GM12874 (cell line): ENCODE data around the gene REL.

Source experiments
- TF ChIP-seq, protein P1 (sequence below): IDR thresholded peaks from 2 replicates; pipeline ENCODE4 v1.5.1; 2011; ENCODE audit warnings: low read depth, mild to moderate bottlenecking, control low read depth, low read length, moderate library complexity; ENCODE audit not compliant: insufficient read depth

Gene REL

DNA sequence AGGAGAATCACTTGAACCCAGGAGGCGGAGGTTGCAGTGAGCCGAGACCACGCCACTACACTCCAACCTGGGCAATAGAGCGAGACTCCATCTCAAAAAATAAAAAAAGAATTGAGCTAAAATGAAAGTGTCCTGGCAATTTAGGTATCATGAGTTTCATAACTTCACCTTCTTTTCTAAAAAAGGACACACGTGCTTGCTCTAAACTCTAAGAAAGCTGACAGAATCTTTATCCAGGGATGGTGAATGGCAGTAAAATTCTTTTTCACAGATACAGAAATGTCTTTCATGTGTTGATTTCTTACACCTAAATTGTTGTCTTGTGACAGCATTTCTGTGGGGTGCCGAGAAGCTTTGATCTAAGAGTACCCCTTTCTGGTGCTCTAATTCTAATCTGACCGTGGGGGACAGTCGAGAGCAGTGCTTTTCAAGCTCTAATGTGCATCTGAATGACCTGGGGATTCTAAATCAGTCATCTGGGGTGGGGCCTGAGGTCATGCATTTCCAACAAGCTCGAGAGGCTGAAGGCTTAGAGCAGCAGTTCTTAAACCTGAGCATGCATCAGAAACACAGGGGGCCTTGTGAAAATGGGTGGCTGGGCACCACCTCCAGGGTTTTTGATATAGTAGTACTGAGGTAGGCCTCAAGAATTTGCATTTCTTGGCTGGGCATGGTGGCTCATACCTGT lies 42.1 kb upstream of the REL start:
- TF ChIP-seq, protein P1, sequence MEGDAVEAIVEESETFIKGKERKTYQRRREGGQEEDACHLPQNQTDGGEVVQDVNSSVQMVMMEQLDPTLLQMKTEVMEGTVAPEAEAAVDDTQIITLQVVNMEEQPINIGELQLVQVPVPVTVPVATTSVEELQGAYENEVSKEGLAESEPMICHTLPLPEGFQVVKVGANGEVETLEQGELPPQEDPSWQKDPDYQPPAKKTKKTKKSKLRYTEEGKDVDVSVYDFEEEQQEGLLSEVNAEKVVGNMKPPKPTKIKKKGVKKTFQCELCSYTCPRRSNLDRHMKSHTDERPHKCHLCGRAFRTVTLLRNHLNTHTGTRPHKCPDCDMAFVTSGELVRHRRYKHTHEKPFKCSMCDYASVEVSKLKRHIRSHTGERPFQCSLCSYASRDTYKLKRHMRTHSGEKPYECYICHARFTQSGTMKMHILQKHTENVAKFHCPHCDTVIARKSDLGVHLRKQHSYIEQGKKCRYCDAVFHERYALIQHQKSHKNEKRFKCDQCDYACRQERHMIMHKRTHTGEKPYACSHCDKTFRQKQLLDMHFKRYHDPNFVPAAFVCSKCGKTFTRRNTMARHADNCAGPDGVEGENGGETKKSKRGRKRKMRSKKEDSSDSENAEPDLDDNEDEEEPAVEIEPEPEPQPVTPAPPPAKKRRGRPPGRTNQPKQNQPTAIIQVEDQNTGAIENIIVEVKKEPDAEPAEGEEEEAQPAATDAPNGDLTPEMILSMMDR: peak; percentile 44; the same call in 1 of the 2 replicates

DNA sequence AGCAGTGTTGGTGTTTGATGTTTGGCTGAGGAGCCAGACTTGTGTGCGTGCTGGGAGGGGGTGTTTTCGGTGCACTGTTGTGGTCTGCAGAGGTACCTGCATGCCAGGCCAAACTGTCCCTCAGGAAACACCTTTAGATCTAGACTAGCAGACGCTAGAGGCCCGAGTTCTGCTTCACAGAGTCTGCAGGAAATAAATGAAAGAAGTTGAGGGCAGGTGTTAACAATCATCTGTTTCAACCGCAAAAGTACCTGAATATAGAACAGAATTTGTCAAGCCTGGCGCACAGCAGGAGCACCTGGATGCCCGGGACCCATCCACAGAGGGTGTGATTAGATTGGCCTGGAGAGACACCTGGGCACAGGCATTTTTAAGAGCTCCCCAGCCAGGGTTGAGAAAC lies 40.5 kb upstream of the REL start:
- TF ChIP-seq, protein P1: no peak

DNA sequence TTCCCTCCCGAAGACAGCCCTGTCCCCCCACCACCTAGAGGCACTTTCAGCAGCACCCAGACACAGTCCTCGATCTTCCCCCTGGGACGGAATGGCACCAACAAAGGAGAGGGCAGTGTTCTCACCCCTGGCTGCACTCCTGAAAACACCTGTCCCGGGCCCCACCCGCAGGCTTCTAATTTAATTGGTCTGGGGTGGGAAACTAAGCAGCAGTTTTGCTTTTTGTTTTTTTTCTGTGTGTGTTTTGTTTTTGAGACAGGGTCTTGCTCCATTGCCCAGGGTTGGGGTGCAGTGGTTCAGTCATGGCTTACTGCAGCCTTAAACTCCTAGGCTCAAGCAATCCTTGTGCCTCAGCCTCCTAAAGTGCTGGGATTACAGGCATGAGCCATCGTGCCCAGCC lies 38.4 kb upstream of the REL start:
- TF ChIP-seq, protein P1: no peak

DNA sequence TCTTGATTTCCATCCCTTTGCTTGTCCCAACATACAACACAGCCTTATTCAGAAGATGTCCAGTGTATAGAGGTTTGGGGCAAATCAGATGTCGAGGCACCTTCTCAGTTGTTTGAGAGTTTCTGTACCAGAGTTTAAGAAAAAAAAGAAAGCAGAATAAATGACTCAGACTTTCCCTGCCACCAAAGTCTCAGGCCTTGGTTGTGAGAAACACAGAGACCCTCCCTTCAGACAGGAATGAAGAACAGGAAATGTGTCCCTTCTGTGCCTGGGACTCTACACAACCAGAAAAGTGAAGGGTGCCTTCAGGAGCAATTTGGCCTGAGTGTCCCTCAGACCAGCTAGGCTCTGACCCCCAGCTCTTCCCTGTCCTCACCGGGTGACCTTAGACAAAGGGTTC lies 37.3 kb upstream of the REL start:
- TF ChIP-seq, protein P1: no peak

DNA sequence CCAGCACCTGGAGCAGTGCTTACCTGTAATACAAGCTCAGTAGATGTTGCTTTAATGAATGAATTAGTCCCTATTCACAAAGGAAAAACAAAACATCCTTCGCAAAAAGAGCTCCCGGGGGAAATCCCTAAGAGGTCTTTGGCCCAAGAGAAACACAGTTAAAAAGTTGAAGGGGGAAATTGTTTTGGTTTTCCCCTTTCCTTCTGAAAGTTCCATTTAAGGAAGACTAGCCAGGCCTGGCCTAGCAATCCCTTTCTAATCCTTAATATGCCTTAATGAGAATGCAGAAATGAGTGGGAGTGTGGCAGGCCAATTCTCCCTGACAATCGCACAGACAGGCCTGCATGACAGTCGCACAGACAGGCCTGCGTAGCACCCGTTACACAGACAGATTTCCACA lies 33.5 kb upstream of the REL start:
- TF ChIP-seq, protein P1: no peak

DNA sequence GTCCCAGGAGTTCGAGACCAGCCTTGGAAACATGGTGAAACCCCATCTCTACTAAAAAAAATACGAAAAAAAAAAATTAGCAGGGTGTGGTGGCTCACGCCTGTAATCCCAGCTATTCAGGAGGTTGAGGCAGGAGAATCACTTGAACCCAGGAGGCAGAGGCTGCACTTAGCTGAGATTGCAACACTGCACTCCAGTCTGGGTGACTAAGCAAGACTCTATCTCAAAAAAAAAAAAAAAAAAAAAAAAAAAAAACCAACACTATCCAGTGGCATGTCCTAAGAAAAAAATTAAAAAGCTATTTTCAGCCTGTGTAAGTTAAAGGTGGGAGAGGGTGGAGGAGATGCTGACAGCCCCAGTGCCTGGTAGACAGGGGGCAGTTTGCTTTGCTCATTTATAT lies 32.2 kb upstream of the REL start:
- TF ChIP-seq, protein P1: no peak

DNA sequence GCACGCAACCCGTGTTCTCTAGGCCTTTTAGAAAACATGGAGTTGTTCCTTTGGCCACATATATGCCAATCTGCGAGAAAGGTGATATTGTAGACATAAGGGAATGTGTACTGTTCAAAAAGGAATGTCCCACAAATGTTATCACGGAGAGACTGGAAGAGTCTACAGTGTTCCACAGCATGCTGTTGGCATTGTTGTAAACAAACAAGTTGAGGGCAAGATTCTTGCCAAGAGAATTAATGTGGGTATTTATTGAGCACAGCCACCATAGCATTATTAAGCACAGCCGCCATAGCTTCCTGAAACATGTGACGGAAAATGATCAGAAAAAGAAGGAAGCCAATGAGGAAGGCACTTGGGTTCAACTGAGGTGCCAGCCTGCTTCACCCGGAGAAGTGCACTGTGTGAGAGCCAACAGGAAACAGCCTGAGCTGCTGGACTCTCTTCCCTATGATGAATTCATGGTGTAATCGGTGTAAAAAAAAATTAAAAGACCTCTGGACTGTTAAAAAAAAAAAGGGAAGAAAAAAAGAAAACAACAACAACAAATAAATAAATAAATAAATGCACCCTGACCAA lies 29.0 kb upstream of the REL start:
- TF ChIP-seq, protein P1: no peak
